ENCODE measurements around the gene CRY1. TPM values are rescaled to one million over a fixed set of nuclear protein-coding genes. Genes with fewer than 3 reads are reported as not detected.
A peak's percentile ranks its signal among the peaks of the same experiment; 100 is the strongest.

The CRY1 gene
- total and polyA plus RNA-seq, 9 of the 15 experiments (the other 6 are each of a cell fraction or from before 2014, with no cell fraction given) = 8.7 to 33.3 (median 25.2) TPM

- TF ChIP-seq TSHZ1 (CRISPR knock-in tag; IDR thresholded peaks at IDR 0.05) (no peak), ZBTB12 (CRISPR knock-in tag; IDR thresholded peaks at IDR 0.05) (no peak), POLR2G (IDR thresholded peaks at IDR 0.05; ENCODE audit: low read depth, low read length) (no peak), BHLHE40 (IDR thresholded peaks at IDR 0.05; ENCODE audit: low read length) (no peak), MIER1 (IDR thresholded peaks at IDR 0.05; ENCODE audit: low read depth) (no peak), BCLAF1 (IDR thresholded peaks at IDR 0.05; ENCODE audit: borderline replicate concordance in 1 of 2, control insufficient read depth in 1 of 2, low read depth in 2 of 2, low read length in 1 of 2) (no peak), MTF1 (CRISPR knock-in tag; IDR thresholded peaks at IDR 0.05; ENCODE audit: borderline replicate concordance) (no peak), ZNF140 (CRISPR knock-in tag; IDR thresholded peaks at IDR 0.05) (no peak), KLF13 (tag; IDR thresholded peaks at IDR 0.05; ENCODE audit: borderline replicate concordance, low read depth) (peak; percentile 35; the same call in 1 of the 2 replicates), MEIS2 (IDR thresholded peaks at IDR 0.05; ENCODE audit: partially characterized antibody) (peak; percentile 12), ESRRA (IDR thresholded peaks at IDR 0.05; ENCODE audit: borderline replicate concordance, low read depth) (peak; percentile 70), MYNN (IDR thresholded peaks at IDR 0.05) (peak; percentile 92), MYNN (CRISPR knock-in tag; IDR thresholded peaks at IDR 0.05) (no peak), CEBPZ (IDR thresholded peaks at IDR 0.05; ENCODE audit: borderline replicate concordance, low read depth, low read length) (no peak)
These were observed 16.7 kb upstream of the CRY1 start (continued) for GRCh38 chr12:107109726-107110719.

Measured in K562 (cell line).